HG02943 (cell line): ENCODE data around the gene HSP90B1.

ENCODE experiments used
- ATAC-seq: cut with Tn5 transposase; IDR thresholded peaks from one replicate; pipeline ENCODE4 v1.9.1; 2021; ENCODE audit warnings: mild to moderate bottlenecking, low read depth, moderate library complexity; ENCODE audit not compliant: unreplicated experiment

HSP90B1 gene

DNA sequence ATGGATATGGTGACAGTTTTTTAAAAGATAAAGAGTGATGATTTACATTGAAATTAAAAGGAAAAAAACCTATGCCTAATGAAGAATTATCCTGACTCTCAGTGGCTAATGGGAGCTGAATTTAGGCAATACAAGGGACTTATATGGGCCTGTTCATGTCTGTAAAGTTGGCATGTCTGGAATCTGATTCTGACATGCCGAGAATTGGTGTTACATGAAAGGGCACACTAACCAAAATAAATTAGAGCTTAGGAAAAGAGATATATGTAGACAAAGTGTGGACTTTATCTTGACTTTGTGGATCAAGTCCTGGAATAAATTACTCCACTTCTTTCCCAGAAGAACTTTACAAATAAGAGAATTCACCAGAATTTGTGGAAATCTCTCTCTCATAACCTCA, 36.5 kb downstream of the HSP90B1 start:
- no peak for ATAC-seq

DNA sequence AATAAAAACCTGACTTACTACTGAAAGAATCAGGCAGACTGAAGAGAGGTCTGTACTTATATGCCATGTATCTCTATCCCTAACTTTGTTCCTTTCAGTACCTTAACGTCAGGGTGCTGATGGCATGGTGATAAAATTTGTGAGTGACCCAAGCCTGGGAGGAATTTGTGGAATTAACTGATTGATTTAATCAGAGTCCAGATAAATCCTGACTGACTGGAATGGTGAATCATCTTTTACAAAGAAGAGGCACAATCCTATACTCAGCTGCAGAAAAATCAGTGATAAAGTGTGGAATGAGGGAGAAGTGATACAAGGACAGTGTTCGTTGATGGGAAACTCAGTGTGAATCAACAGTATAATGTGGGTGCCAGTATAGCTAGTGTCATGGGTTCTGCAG, 39.2 kb downstream of the HSP90B1 start:
- ATAC-seq: no peak

GRCh38 chr12:103973909-103974308, 43.7 kb downstream of the HSP90B1 start:
- no peak for ATAC-seq

DNA sequence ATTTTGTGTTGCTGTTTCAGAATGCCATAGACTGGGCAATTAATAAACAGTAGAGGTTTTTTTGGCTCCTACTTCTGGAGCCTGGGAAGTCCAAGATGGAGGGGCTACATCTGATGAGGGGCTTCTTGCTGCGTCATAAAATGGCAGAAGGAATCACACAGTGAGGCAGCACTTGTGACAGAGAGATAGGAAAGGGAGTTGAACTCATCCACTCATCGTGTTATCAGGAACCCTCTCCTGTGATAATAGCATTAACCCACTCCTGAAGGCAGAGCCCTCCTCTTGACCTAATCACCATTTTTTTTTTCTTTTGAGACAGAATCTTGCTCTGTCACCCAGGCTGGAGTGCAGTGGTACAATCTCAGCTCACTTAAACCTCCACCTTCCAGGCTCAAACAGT, 45.2 kb downstream of the HSP90B1 start:
- ATAC-seq: no peak

- ATAC-seq: no peak
These were observed 48.3 kb downstream of the HSP90B1 start for GRCh38 chr12:103978384-103978982.

GRCh38 chr12:103986829-103987228, 56.6 kb downstream of the HSP90B1 start:
- no peak for ATAC-seq

DNA sequence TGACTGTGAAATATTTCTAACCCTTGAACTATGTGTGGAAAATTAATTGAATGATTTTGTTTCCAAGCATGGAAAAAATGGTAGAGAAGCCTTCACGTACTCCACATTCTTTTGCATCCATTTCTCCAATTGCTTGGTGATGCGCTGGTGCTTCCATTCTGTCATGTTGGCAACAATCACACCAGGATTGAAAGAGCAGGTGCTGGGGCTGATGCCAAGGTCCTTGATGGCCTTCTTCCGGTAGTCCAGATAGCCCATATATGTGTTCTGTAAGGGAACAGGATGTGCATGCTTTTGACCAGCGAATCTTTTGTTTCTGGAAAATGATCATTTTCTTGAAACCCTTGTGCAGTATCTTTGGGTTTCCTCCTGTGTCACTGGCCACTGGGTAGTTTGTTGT, 64.0 kb downstream of the HSP90B1 start:
- no peak for ATAC-seq

- no peak for ATAC-seq
These were observed 66.4 kb downstream of the HSP90B1 start for GRCh38 chr12:103996595-103996994.

DNA sequence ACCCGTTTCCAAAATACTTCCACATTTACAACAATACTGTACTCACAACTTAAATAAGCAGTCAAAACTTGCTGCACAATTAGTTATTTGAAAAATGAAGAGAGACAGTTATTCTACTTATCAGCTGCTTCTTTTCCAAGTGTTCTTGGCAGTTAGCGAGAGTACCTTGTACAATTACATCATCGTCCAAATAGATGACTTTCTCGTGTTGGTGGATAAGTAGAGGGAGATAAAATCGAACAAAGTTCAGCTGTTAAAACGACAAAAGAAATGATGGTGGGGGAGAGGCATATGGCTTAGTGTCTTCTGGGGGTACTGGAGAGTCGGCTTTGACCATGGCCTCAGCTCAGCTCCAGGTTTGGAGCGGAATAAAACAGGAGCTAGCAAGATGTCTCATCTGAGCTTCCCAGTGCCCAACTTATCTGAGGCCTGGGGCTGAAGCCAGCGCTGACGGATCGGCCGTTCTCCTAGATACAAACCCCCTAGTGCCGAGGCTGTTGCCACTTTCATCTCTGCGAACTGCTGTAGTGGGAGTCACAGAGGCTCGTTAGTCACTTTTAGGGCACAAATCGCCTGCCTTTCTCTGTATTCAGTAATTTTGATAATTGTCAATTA, 67.2 kb downstream of the HSP90B1 start:
- no peak for ATAC-seq
